HK-2 (cell line): Measurements from ENCODE around the gene SH3GL1.

Source experiments
- DNase-seq: peaks from one replicate; pipeline ENCODE4 v3.0.0-alpha.2; 2018; ENCODE audit not compliant: unreplicated experiment

The SH3GL1 gene

GRCh38 chr19:4376028-4376670 lies 24.2 kb downstream of the SH3GL1 start:
- no peak for DNase-seq

DNA sequence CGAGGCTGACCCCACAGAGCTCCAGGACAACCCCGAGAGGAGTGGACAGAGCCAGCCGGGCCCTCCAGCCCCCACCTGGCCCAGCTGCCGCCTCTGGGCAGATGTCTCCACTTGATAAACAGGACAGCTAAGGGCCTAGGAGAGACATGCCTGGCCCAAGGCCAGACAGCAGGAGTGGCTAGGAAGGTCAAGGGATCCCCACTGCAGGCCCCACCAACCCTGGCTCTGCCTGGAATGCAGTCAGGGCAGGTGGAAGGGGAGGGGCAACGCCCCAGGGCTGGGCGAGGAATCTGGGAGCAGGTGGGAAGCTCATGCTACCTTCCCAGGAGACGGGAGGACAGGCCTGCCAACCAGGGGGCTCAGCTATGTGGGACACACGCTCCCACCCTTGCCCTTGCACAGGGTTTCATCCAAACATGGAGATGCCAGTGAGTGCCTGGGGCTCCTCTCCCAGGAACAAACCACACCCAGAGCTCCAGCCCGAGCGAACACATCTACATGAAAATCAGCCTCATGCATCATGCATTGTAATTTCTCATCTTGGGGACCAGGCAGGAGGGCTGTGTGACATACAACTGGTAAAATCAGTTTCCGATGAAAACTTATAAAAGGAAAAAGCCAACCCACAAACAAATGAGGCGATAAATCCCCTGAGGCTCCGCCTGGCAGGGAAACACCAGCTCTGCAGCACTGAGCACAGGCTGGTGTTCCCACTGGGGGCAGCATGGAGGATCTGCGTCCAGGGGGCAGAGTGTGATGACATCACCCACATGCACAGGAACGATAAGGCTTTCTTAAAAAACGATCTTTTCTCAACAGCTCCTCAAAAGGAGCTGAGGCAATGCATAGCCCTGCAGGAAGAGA lies 25.0 kb downstream of the SH3GL1 start:
- DNase-seq, result no peak

DNA sequence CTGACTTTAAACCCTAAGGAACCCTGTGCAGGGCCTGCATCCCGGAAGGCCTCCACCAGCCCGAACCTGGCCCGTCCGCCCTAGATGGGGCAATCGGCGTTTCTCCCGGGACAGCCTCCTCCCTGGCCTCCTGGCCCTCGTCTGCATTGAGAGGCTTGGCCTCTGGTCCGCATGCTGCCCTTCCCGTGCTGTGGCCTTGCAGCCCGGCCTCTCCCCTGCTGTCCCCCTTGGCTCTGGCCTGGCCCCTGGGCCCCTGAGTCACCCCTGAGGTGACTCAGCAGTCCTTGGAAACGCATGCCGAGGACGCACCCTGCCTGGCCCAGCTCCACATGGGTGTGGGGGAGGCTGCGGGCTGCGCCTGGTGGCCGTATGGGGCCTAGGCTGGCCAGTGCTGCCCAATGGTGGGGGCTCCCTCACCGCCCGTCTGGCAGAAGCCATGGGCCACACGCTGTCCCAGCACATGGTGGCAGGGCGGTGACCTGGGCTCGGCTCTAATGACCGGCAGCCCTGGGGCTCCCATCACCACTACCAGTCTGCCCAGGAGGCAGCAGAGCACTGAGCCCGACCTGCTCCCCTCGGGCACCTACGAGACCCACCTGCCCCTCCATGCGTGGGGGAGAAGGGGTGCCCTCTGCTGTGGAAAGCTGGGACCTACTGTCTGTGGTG lies 25.7 kb downstream of the SH3GL1 start:
- peak; percentile 91 for DNase-seq

DNA sequence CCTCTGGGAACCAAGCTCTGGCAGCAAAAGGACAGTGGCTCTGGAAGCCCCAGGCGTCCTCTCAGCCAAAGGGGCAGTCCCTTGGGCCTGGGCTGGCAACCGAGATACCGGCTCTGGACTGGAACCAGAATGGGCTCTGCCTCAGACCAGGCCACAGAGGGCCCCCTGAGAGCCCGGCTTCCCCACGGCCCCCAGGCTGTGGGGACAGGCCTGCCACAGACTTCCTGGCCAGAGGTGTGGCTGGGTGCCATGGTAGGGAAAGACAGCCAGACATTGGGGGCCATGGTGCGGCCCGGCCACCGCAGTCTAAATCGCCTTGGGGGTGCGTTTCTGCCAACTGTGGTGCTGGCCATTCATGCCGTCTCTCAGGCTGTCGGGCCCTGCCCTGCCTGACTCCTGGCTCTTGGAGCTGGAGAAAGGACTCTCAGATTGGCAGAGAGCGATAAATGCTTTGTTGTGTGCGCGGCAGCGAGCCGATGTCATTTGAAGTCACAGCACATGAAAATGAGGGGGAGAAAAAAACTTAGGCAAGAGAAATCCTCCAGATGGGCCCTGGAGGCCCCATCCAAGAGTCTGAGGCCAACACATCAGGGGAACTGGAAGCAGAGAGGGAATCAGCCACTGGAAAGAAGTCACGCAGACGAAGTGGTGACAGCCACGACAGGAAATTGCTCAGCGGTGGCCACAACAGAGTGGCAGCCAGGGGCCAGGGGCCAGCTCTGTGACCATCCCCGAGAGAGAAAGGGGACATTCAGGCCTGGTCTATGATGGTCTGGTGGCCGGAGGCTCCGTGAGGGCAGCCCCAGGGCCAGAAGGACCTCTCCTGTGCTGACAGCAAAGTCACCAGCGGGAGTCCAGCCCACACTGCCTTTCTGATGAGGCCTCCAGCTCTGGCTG lies 26.5 kb downstream of the SH3GL1 start:
- no peak for DNase-seq

GRCh38 chr19:4373013-4373367 lies 27.4 kb downstream of the SH3GL1 start:
- no peak for DNase-seq

GRCh38 chr19:4372165-4373012 lies 28.0 kb downstream of the SH3GL1 start:
- DNase-seq, result no peak

GRCh38 chr19:4371247-4372164 lies 28.8 kb downstream of the SH3GL1 start:
- DNase-seq, result no peak

GRCh38 chr19:4370418-4371041 lies 29.8 kb downstream of the SH3GL1 start:
- no peak for DNase-seq

DNA sequence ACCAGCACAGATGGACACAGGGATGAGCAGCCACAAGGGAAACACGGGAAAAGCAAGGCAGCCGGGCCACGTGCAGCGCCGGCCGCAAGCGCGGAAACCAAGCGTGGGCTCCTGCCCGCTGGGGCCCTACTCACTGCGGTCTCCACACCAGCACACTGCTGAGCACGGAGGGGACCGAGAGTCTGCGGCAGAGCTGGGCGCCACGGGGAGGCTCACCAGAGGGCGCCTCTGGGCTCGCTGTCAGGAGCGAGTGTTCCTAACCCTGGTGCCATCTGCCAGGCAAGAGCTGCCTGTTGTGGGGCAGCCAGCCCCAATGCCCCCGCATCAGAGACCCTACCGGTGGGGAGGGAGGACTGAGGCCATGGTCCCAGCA lies 30.5 kb downstream of the SH3GL1 start:
- no peak for DNase-seq

DNA sequence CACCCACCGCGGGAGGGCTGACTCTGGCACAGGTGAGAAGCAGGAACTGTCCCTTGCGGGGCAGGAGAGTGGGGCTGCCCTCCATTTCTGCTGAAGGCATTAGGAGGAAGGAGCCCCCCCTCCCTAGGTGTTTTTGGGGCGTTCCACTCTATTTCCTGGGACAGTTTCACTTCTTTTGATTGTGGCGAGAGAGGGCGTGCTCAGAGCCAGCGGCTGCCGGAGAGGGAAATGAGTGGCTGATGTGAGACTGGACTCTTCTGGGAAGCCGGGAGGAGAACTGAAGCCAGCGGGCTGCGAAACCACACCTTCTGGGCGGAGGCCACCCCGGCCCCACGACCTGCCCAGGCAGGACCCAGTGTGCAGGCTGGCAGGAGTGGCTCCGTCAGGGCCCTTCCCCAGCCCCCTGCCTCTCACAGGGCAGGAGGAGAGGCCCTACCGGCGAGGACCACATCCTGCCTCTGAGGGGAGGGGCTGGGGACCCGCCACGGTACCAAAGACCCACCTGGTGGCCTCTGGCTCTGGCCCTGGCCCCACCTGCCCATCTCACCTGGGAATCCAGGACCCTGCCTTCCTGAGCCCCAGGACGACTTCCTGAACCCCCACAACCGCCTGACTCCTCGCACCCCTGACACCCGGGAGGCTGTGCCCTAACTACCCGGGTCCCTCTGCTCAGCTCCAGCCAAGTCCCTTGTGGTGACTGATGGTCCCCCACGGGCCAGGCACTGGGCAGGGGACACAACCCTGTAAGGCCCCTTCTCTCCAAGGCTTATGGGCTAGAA lies 31.0 kb downstream of the SH3GL1 start:
- peak; percentile 85 for DNase-seq

- no peak for DNase-seq
These were observed 32.1 kb downstream of the SH3GL1 start for GRCh38 chr19:4368128-4368820.

GRCh38 chr19:4367781-4368127 lies 32.6 kb downstream of the SH3GL1 start:
- no peak for DNase-seq

- DNase-seq, result no peak
These were observed 33.0 kb downstream of the SH3GL1 start for GRCh38 chr19:4367336-4367723.

DNA sequence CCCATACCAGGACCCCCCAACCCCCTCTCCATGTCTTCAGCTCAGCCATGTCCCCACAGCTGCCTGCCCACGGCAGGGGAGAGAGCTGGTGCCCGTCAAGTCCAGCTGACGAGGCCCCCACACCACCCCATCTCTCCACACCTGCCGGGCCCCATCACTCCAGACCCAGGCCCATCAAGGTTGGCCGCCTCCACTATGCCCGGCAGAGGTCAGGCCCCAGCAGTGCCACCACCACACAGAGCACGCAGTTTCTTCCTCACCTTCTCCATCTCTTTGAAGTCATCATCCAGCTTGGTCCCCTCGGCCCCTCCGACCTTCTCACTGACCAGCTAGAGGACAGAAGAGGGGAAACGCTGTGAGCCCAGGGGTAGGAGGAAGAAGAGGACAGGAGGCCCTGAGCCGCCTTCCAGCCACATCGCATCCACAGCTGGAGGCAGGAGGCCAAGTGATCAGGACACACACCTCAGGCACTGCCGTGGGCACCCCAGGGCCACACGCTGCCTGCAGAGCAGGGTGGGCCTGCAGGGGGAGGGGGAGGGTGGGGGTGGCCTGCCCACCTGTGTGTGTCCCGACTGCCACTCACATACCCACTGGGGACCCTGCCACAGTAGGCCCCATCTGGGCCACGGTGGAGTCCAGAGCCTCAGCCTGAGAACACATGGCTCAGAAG lies 33.5 kb downstream of the SH3GL1 start:
- no peak for DNase-seq

GRCh38 chr19:4365791-4366665 lies 34.3 kb downstream of the SH3GL1 start:
- no peak for DNase-seq

- DNase-seq, result no peak
These were observed 35.0 kb downstream of the SH3GL1 start for GRCh38 chr19:4365341-4365740.
